Sigmoid colon (tissue), 4 donors: ENCODE results near the gene CEP85.

Source experiments
- POLR2A ChIP-seq, 2 donors: fragments of 450-650 bp; IDR thresholded peaks; one replicate each; pipeline ENCODE4 v1.6.1; 2016; ENCODE audit warnings: antibody characterized with exemption in 2 of 2, mild to moderate bottlenecking in 2 of 2, moderate library complexity in 2 of 2
- POLR2AphosphoS5 ChIP-seq, 4 donors: sonication (generic); formaldehyde crosslinking; IDR thresholded peaks; one replicate each; pipeline ENCODE4 v1.6.1; 2017; ENCODE audit warnings: antibody characterized with exemption in 4 of 4
- TF ChIP-seq, protein P1 (sequence below), 4 experiments: fragments of 450-650 bp in 3 of 4; fragments of 200-600 bp in 1 of 4; IDR thresholded peaks; one replicate each; pipeline ENCODE4 v1.5.1; 2016 to 2019; ENCODE audit warnings: antibody characterized with exemption in 4 of 4, mild to moderate bottlenecking in 3 of 4, moderate library complexity in 2 of 4

DNA sequence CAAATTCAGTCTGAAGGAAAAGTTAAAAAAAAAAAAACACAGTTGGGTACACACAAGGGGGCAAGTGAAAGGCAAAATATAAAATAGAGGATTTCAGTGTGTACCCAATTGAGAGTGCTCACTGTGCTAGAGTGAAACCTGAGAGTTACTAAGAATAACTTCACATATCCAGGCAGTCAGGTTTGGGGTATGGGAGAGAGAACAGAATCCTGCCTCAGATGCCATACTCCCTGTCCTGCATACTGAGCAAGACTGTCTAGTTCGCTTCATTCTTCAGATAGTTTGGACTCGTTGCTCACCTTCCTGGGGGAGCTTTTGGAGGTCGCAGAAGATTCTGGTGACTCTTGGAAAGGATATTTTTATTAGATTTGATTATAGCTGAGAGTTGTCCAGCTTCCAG lies 20.4 kb downstream of the CEP85 start:
- TF ChIP-seq POLR2A (IDR thresholded peaks at IDR 0.05) (no peak), POLR2AphosphoS5 (IDR thresholded peaks at IDR 0.05) (no peak)
- TF ChIP-seq, protein P1, sequence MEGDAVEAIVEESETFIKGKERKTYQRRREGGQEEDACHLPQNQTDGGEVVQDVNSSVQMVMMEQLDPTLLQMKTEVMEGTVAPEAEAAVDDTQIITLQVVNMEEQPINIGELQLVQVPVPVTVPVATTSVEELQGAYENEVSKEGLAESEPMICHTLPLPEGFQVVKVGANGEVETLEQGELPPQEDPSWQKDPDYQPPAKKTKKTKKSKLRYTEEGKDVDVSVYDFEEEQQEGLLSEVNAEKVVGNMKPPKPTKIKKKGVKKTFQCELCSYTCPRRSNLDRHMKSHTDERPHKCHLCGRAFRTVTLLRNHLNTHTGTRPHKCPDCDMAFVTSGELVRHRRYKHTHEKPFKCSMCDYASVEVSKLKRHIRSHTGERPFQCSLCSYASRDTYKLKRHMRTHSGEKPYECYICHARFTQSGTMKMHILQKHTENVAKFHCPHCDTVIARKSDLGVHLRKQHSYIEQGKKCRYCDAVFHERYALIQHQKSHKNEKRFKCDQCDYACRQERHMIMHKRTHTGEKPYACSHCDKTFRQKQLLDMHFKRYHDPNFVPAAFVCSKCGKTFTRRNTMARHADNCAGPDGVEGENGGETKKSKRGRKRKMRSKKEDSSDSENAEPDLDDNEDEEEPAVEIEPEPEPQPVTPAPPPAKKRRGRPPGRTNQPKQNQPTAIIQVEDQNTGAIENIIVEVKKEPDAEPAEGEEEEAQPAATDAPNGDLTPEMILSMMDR (IDR thresholded peaks at IDR 0.05) = no peak
